ENCODE measurements around the gene FFAR2. TPM values are rescaled to one million over a fixed set of nuclear protein-coding genes. Genes with fewer than 3 reads are reported as not detected.

FFAR2 gene
- total RNA-seq, 1 donor from 2014 or later, result not detected

GRCh38 chr19:35425682-35426081 lies 22.4 kb upstream of the FFAR2 start:
- ChIA-PET POLR2A (interaction anchor here (0.6 kb wide), 1 partner anchor 48 kb away, joined by 3 read pairs; no protein-coding TSS in a partner anchor), CTCF (no interaction called here)
- Mint-ChIP-seq H3K4me3 (no peak overlapping the region), H3K4me1 (peaks cover under 1% of the 10 kb centered on the region), H3K27me3 (peaks cover 3% of the 10 kb centered on the region), H3K9me3 (no peaks in the 10 kb centered on the region), H3K27ac (no peak overlapping the region), H3K36me3 (ENCODE audit: low read depth) (no peaks in the 10 kb centered on the region)
- intact Hi-C loops (cut with micrococcal nuclease), result no loop called here
- no peak for DNase-seq
- ATAC-seq (ENCODE audit: low read depth), result no peak
- no peak for TF ChIP-seq CTCF (IDR thresholded peaks at IDR 0.05)

GRCh38 chr19:35427187-35427586 lies 20.9 kb upstream of the FFAR2 start:
- DNase-seq (no peak), ATAC-seq (ENCODE audit: low read depth) (no peak)
- Mint-ChIP-seq H3K27me3 (peaks cover 3% of the 10 kb centered on the region), H3K27ac (no peak overlapping the region), H3K4me1 (no peaks in the 10 kb centered on the region), H3K9me3 (peaks cover 6% of the 10 kb centered on the region), H3K36me3 (ENCODE audit: low read depth) (no peaks in the 10 kb centered on the region), H3K4me3 (no peak overlapping the region)
- ChIA-PET POLR2A (no interaction called here), CTCF (no interaction called here)
- intact Hi-C loops (cut with micrococcal nuclease), result no loop called here
- no peak for TF ChIP-seq CTCF (IDR thresholded peaks at IDR 0.05)

- no peak overlapping the region for H3K4me3 Mint-ChIP-seq
- POLR2A ChIA-PET, result interaction anchor here (0.6 kb wide), 1 partner anchor 15 kb away, joined by 4 read pairs; no protein-coding TSS in a partner anchor
These were observed 18.2 kb upstream of the FFAR2 start for GRCh38 chr19:35429698-35430408.

GRCh38 chr19:35430409-35431144 lies 17.5 kb upstream of the FFAR2 start:
- Mint-ChIP-seq H3K9me3 (peaks cover 6% of the 10 kb centered on the region), H3K27ac (no peak overlapping the region), H3K27me3 (peaks cover 3% of the 10 kb centered on the region), H3K4me3 (no peak overlapping the region), H3K4me1 (no peaks in the 10 kb centered on the region), H3K36me3 (ENCODE audit: low read depth) (no peaks in the 10 kb centered on the region)
- CTCF ChIA-PET, result no interaction called here
- POLR2A ChIA-PET, result no interaction called here
- no peak for TF ChIP-seq CTCF (IDR thresholded peaks at IDR 0.05)
- DNase-seq, result no peak
- intact Hi-C loops (cut with micrococcal nuclease), result no loop called here
- ATAC-seq (ENCODE audit: low read depth), result no peak

More at GRCh38 chr19:35429698-35430408, 18.2 kb upstream of the FFAR2 start:
- Mint-ChIP-seq H3K27ac (no peak overlapping the region), H3K4me1 (no peaks in the 10 kb centered on the region), H3K36me3 (ENCODE audit: low read depth) (no peaks in the 10 kb centered on the region), H3K9me3 (peaks cover 6% of the 10 kb centered on the region), H3K27me3 (peaks cover 3% of the 10 kb centered on the region)
- CTCF ChIA-PET, result no interaction called here
- no peak for DNase-seq
- no peak for ATAC-seq (ENCODE audit: low read depth)
- TF ChIP-seq CTCF (IDR thresholded peaks at IDR 0.05), result no peak
- intact Hi-C loops (cut with micrococcal nuclease), result no loop called here

- TF ChIP-seq CTCF (IDR thresholded peaks at IDR 0.05), result no peak
- intact Hi-C loops (cut with micrococcal nuclease), result no loop called here
- H3K9me3 Mint-ChIP-seq, result peaks cover 6% of the 10 kb centered on the region
- H3K4me1 Mint-ChIP-seq, result peaks cover 5% of the 10 kb centered on the region
- ChIA-PET POLR2A (interaction anchor here (0.7 kb wide), 1 partner anchor 71 kb away, joined by 17 read pairs; no protein-coding TSS in a partner anchor), CTCF (no interaction called here)
- H3K27ac Mint-ChIP-seq, result no peak overlapping the region
- no peak overlapping the region for H3K4me3 Mint-ChIP-seq
- H3K36me3 Mint-ChIP-seq (ENCODE audit: low read depth), result no peaks in the 10 kb centered on the region
- ATAC-seq (ENCODE audit: low read depth) (no peak), DNase-seq (no peak)
- H3K27me3 Mint-ChIP-seq, result peaks cover 3% of the 10 kb centered on the region
These were observed 16.8 kb upstream of the FFAR2 start for GRCh38 chr19:35431145-35431807.

Data from activated B cell treated with CpG ODN at 0.5 μM for 24 hours (primary cell).